ENCODE measurements around the gene GADD45G.

DNA sequence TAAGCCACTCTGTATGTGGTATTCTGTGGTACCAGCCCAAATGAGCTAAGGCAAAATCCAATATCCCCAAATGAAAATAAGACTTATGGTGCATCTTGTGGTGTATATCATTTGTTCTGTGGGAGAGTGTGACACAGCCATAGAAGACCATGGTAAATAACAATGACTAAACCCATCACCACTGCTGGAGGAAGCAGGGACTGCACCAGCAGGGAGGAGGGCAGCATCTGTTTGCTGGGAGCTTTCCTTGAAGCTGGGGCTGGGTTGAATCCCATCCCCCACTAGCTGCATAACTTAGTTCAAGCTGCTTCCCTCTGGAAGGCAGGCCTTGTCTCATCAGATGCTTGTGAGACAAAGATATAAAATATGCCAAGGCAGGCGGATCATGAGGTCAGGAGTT is 14.2 kb downstream of the GADD45G start:
- TF ChIP-seq, protein P1, sequence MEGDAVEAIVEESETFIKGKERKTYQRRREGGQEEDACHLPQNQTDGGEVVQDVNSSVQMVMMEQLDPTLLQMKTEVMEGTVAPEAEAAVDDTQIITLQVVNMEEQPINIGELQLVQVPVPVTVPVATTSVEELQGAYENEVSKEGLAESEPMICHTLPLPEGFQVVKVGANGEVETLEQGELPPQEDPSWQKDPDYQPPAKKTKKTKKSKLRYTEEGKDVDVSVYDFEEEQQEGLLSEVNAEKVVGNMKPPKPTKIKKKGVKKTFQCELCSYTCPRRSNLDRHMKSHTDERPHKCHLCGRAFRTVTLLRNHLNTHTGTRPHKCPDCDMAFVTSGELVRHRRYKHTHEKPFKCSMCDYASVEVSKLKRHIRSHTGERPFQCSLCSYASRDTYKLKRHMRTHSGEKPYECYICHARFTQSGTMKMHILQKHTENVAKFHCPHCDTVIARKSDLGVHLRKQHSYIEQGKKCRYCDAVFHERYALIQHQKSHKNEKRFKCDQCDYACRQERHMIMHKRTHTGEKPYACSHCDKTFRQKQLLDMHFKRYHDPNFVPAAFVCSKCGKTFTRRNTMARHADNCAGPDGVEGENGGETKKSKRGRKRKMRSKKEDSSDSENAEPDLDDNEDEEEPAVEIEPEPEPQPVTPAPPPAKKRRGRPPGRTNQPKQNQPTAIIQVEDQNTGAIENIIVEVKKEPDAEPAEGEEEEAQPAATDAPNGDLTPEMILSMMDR (conservative IDR thresholded peaks at IDR 0.05; ENCODE audit: low read depth, low read length), result no peak
- TF ChIP-seq MXI1 (IDR thresholded peaks at IDR 0.05; ENCODE audit: borderline replicate concordance, low read depth, low read length), result no peak
- TF ChIP-seq NFE2L2 (IDR thresholded peaks at IDR 0.05; ENCODE audit: low read depth, low read length), result no peak
